ENCODE data around the gene LCN9. TPM values are rescaled to one million over a fixed set of nuclear protein-coding genes. Genes with fewer than 3 reads are reported as not detected.

LCN9 gene
- total RNA-seq, 2 experiments from 2014 or later, result not detected

- Mint-ChIP-seq H3K36me3 (ENCODE audit: low read depth) (no peaks in the 10 kb centered on the region), H3K9me3 (no peaks in the 10 kb centered on the region), H3K4me1 (ENCODE audit: low read depth) (no peaks in the 10 kb centered on the region), H3K27ac (no peak overlapping the region), H3K27me3 (ENCODE audit: low read depth) (peaks cover 5% of the 10 kb centered on the region), H3K4me3 (no peak overlapping the region)
- DNase-seq, result no peak
- CTCF ChIA-PET, result no interaction called here
- intact Hi-C loops (cut with micrococcal nuclease), result no loop called here
These were observed 35.1 kb downstream of the LCN9 start for GRCh38 chr9:135698236-135698635.

DNA sequence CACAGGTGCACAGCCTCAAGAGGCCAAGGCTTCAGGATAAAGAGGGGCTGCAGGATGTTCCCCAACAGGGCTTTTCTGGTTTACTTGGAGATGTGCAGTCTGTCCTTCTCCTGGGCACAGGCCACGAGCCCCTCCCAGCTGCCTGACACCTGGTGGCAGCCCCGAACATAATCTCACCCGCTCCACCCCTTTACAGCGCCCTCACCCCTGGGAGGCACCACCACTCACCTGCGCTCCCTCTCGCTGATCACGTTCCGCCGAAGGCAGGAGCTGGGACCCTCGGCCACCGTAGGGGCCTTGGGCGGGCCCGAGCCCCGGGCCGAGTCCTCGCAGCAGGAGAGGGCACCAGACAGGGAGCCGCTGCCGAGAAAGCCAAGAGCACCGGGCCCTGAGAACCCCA, 35.7 kb downstream of the LCN9 start:
- intact Hi-C loops (cut with micrococcal nuclease), result no loop called here
- DNase-seq, result no peak
- CTCF ChIA-PET, result interaction anchor here (0.5 kb wide), 1 partner anchor 303 kb away, joined by 3 read pairs; no protein-coding TSS in a partner anchor
- Mint-ChIP-seq H3K27me3 (ENCODE audit: low read depth) (peaks cover 5% of the 10 kb centered on the region), H3K4me3 (no peak overlapping the region), H3K9me3 (no peaks in the 10 kb centered on the region), H3K27ac (no peak overlapping the region), H3K36me3 (ENCODE audit: low read depth) (no peaks in the 10 kb centered on the region), H3K4me1 (ENCODE audit: low read depth) (no peaks in the 10 kb centered on the region)

DNA sequence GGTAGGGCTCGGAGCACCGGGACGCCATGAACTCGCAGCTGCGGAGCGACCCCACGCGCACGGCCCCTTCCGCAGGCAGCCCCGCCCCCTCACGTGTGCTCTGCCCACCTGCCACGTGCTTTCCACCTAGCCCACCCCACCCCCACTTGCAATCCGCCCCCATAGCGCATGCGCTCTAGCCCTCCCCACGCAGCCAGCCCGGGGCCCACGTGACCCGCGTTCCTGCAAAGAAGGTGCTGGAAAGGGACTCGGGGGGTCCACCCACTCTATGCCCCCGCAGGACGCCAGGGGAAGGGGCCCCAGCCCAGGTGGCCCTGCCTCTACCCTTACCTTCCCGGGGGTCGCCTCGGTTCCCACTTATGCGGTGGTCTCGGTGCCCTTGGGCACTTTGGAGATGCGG, 36.3 kb downstream of the LCN9 start, which contains the start of gene SOHLH1:
Gene SOHLH1, minus strand, starts transcription at position 42 of the 400 bp plus-strand sequence. Its CDS starts 14 bp downstream, at position 28.
- H3K36me3 Mint-ChIP-seq (ENCODE audit: low read depth), result no peaks in the 10 kb centered on the region
- H3K4me3 Mint-ChIP-seq, result no peak within 1 kb of the TSS

GRCh38 chr9:135700525-135700924, 37.4 kb downstream of the LCN9 start:
- intact Hi-C loops (cut with micrococcal nuclease), result loop anchor here (5.0 to 10.0 kb wide), 2 partner anchors 96 to 422 kb away; no protein-coding TSS in a partner anchor
- Mint-ChIP-seq H3K4me1 (ENCODE audit: low read depth) (no peaks in the 10 kb centered on the region), H3K9me3 (no peaks in the 10 kb centered on the region), H3K4me3 (no peak overlapping the region), H3K27ac (no peak overlapping the region), H3K36me3 (ENCODE audit: low read depth) (no peaks in the 10 kb centered on the region), H3K27me3 (ENCODE audit: low read depth) (peaks cover 5% of the 10 kb centered on the region)
- CTCF ChIA-PET, result no interaction called here
- DNase-seq, result no peak

More for the DNA sequence above, 36.3 kb downstream of the LCN9 start, which contains the start of gene SOHLH1:
- H3K27me3 Mint-ChIP-seq (ENCODE audit: low read depth), result peaks cover 5% of the 10 kb centered on the region
- CTCF ChIA-PET, result interaction anchor here (0.5 kb wide), 1 partner anchor 302 kb away, joined by 3 read pairs; no protein-coding TSS in a partner anchor
- H3K4me1 Mint-ChIP-seq (ENCODE audit: low read depth), result no peaks in the 10 kb centered on the region
- DNase-seq, result no peak
- no peak within 1 kb of the TSS for H3K27ac Mint-ChIP-seq
- no peaks in the 10 kb centered on the region for H3K9me3 Mint-ChIP-seq
- intact Hi-C loops (cut with micrococcal nuclease), result no loop called here

- DNase-seq, result no peak
- intact Hi-C loops (cut with micrococcal nuclease), result loop anchor here (5.0 to 10.0 kb wide), 2 partner anchors 97 to 421 kb away; no protein-coding TSS in a partner anchor
- no peaks in the 10 kb centered on the region for H3K4me1 Mint-ChIP-seq (ENCODE audit: low read depth)
- no peak overlapping the region for H3K4me3 Mint-ChIP-seq
- no peaks in the 10 kb centered on the region for H3K36me3 Mint-ChIP-seq (ENCODE audit: low read depth)
- no peaks in the 10 kb centered on the region for H3K9me3 Mint-ChIP-seq
- CTCF ChIA-PET, result no interaction called here
- no peak overlapping the region for H3K27ac Mint-ChIP-seq
- H3K27me3 Mint-ChIP-seq (ENCODE audit: low read depth), result peaks cover 5% of the 10 kb centered on the region
These were observed 38.2 kb downstream of the LCN9 start for GRCh38 chr9:135701067-135701958.

GRCh38 chr9:135701959-135702721, 39.0 kb downstream of the LCN9 start, which contains the start of gene KCNT1:
KCNT1 (plus strand) TSS chr9:135702185; CDS start chr9:135702259, 74 bp downstream.
- Mint-ChIP-seq H3K27ac (no peak within 1 kb of the TSS), H3K4me1 (ENCODE audit: low read depth) (no peaks in the 10 kb centered on the region), H3K36me3 (ENCODE audit: low read depth) (no peaks in the 10 kb centered on the region), H3K27me3 (ENCODE audit: low read depth) (peaks cover 5% of the 10 kb centered on the region), H3K4me3 (no peak within 1 kb of the TSS), H3K9me3 (no peaks in the 10 kb centered on the region)
- peak; percentile 62 for DNase-seq
- CTCF ChIA-PET, result interaction anchor here (0.8 kb wide), 1 partner anchor 93 kb away, joined by 3 read pairs; no protein-coding TSS in a partner anchor
- intact Hi-C loops (cut with micrococcal nuclease), result loop anchor here (5.0 to 10.0 kb wide), 2 partner anchors 97 to 420 kb away; no protein-coding TSS in a partner anchor

DNA sequence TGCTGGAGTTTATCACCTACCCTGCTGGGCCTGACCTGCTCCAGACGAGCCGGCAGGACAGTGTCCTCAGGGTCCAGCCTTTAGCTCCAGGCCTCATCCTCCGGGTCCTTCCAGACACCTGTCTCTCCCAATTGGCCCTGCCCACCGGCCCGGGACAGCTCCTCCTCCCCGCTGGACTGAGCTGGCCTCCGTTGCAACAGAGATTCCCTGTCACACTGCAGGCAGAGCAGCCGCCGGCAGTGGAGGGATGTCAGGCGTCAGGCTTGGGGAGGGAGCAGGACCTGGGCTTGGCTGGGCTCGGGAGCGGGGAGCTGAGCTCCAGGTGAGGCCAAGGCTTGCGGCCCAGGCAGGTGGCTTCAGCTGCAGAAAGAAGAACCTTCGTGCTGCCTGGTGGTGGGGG, 40.6 kb downstream of the LCN9 start:
- Mint-ChIP-seq H3K27me3 (ENCODE audit: low read depth) (peaks cover 5% of the 10 kb centered on the region), H3K4me3 (no peak overlapping the region), H3K36me3 (ENCODE audit: low read depth) (no peaks in the 10 kb centered on the region), H3K4me1 (ENCODE audit: low read depth) (no peaks in the 10 kb centered on the region), H3K27ac (no peak overlapping the region), H3K9me3 (no peaks in the 10 kb centered on the region)
- DNase-seq, result no peak
- intact Hi-C loops (cut with micrococcal nuclease), result loop anchor here (5.0 to 10.0 kb wide), 2 partner anchors 99 to 419 kb away; no protein-coding TSS in a partner anchor
- CTCF ChIA-PET, result no interaction called here

- no peak overlapping the region for H3K4me3 Mint-ChIP-seq
- H3K36me3 Mint-ChIP-seq (ENCODE audit: low read depth), result no peaks in the 10 kb centered on the region
- no peaks in the 10 kb centered on the region for H3K9me3 Mint-ChIP-seq
- no peak for DNase-seq
- no peak overlapping the region for H3K27ac Mint-ChIP-seq
- CTCF ChIA-PET, result interaction anchor here (0.5 kb wide), 1 partner anchor 37 kb away, joined by 3 read pairs; no protein-coding TSS in a partner anchor
- intact Hi-C loops (cut with micrococcal nuclease), result loop anchor here (5.0 to 10.0 kb wide), 2 partner anchors 100 to 418 kb away; no protein-coding TSS in a partner anchor
- H3K27me3 Mint-ChIP-seq (ENCODE audit: low read depth), result peaks cover 5% of the 10 kb centered on the region
- H3K4me1 Mint-ChIP-seq (ENCODE audit: low read depth), result no peaks in the 10 kb centered on the region
These were observed 41.4 kb downstream of the LCN9 start for GRCh38 chr9:135704483-135704882.

DNA sequence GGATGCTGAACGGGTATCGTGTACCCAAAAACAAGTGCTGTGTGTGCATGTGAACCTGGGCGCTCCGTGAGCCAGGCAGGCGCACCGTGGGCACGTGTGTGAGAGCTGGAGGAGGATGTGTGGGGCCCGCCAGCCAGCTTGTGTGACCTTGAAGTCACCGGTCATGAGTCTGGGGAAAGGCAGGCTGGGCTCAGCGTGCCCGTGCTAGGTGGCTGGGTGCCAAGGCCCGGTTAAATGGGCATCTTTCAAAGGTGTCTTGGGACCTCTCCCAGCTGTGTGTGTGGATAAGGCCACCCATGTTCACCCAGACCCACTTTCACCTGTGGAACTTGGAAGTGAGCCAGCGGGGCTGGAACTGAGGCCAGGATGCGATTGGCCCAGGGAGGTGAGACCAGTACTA, 42.3 kb downstream of the LCN9 start:
- no peaks in the 10 kb centered on the region for H3K4me1 Mint-ChIP-seq (ENCODE audit: low read depth)
- intact Hi-C loops (cut with micrococcal nuclease), result loop anchor here (10.0 kb wide), 1 partner anchor 101 kb away; no protein-coding TSS in a partner anchor

GRCh38 chr9:135706288-135706687, 43.2 kb downstream of the LCN9 start:
- intact Hi-C loops (cut with micrococcal nuclease), result loop anchor here (10.0 kb wide), 1 partner anchor 101 kb away; no protein-coding TSS in a partner anchor
- Mint-ChIP-seq H3K36me3 (ENCODE audit: low read depth) (no peaks in the 10 kb centered on the region), H3K27me3 (ENCODE audit: low read depth) (peaks cover 5% of the 10 kb centered on the region), H3K27ac (no peak overlapping the region), H3K4me1 (ENCODE audit: low read depth) (no peaks in the 10 kb centered on the region), H3K9me3 (no peaks in the 10 kb centered on the region), H3K4me3 (no peak overlapping the region)
- no peak for DNase-seq
- CTCF ChIA-PET, result interaction anchor here (0.6 kb wide), 1 partner anchor 571 kb away, joined by 3 read pairs; no protein-coding TSS in a partner anchor

More for the DNA sequence above, 42.3 kb downstream of the LCN9 start:
- no peaks in the 10 kb centered on the region for H3K36me3 Mint-ChIP-seq (ENCODE audit: low read depth)
- CTCF ChIA-PET, result interaction anchor here (0.6 to 0.7 kb wide), 2 partner anchors 12 to 572 kb away, joined by 3 to 4 read pairs; no protein-coding TSS in a partner anchor
- no peak for DNase-seq
- no peak overlapping the region for H3K4me3 Mint-ChIP-seq
- no peak overlapping the region for H3K27ac Mint-ChIP-seq
- peaks cover 5% of the 10 kb centered on the region for H3K27me3 Mint-ChIP-seq (ENCODE audit: low read depth)
- H3K9me3 Mint-ChIP-seq, result no peaks in the 10 kb centered on the region

GRCh38 chr9:135707252-135708138, 44.4 kb downstream of the LCN9 start:
- H3K27ac Mint-ChIP-seq, result no peak overlapping the region
- no peak overlapping the region for H3K4me3 Mint-ChIP-seq
- DNase-seq, result no peak
- no peaks in the 10 kb centered on the region for H3K36me3 Mint-ChIP-seq (ENCODE audit: low read depth)
- no peaks in the 10 kb centered on the region for H3K4me1 Mint-ChIP-seq (ENCODE audit: low read depth)
- H3K9me3 Mint-ChIP-seq, result no peaks in the 10 kb centered on the region
- CTCF ChIA-PET, result no interaction called here
- peaks cover 5% of the 10 kb centered on the region for H3K27me3 Mint-ChIP-seq (ENCODE audit: low read depth)
- intact Hi-C loops (cut with micrococcal nuclease), result loop anchor here (10.0 kb wide), 1 partner anchor 103 kb away; no protein-coding TSS in a partner anchor
